ENCODE measurements around the gene SLC25A34. TPM values are rescaled to one million over a fixed set of nuclear protein-coding genes. Genes with fewer than 3 reads are reported as not detected.

The SLC25A34 gene
- total RNA-seq, 1 donor from 2014 or later, result 1.5 TPM

DNA sequence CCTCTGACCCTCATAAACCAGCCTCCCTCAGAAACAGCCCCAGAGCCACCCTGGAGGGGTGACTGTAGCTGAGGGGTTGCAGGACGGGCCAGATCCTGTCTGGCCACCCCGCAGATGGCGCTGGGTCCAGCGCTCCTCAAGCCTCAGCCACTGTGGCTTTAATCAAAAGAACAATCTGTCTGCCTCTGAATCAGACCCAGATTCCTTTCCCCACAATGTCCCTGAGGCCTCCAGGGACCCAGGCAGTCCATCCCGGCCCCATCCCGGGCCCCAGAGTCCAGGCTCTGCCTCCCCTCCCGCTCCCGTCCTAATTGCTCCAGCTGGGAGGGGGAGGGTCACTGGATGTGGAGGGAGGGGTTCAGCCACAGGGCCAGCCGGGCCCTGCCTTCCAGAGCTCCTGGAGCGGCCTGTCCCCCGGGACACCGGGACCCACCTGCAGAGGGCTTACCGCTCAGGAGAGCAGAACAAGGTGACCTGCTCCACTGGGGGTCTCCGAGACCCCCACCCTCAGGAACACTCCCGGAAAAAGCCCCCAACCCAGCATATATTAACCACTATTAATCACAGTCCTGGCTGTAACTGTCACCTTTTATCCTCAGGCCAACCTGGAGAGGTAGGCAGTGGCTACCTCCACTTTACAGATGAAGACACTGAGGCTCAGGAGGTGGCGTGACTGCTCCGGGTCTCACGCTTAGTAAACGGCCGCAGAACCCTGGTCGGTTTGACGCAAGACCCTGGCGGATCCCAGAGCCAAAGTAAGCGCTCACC is 21.7 kb downstream of the SLC25A34 start:
- Mint-ChIP-seq H3K9me3 (no peaks in the 10 kb centered on the region), H3K27me3 (peaks cover 54% of the 10 kb centered on the region), H3K4me1 (peaks cover 5% of the 10 kb centered on the region), H3K27ac (no peak overlapping the region), H3K4me3 (peak overlapping the region; percentile 68), H3K36me3 (ENCODE audit: low read depth) (no peaks in the 10 kb centered on the region)
- no peak for DNase-seq
- intact Hi-C loops (cut with micrococcal nuclease), result no loop called here

DNA sequence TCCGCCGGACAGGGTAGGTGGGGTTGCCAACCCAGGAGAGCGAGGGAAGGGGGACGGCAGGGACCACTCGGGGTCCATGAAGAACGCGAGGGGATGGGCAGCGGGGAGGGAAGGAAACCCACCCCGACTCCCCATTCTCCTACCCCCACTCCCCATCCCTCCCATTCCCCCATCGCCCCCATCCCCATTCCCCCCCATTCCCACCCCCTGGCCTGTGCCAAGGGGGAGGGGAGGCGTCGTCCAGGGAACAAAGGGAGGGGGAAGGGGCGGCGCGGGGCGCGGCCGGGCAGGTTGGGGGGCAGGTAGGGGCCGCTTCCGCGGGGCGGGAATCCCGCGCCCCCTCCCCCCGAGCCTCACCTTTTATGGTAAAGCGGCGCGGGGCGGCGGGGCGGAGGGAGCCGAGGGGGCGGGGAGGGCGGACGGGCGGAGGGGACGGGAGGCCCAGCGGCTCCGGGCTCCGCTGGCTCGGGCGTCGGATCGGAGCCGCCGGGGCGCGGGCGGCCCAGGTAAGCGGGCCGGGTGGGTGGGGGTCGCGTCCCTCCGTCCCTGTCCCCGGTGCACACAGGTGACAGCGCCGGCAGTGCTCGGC is 22.4 kb downstream of the SLC25A34 start, which contains the start of gene FBLIM1:
FBLIM1 (plus strand) TSS at position 453 of the 589 bp plus-strand sequence. CDS start 6,189 bp downstream, outside the sequence.
- intact Hi-C loops (cut with micrococcal nuclease), result no loop called here
- no peak for DNase-seq
- Mint-ChIP-seq H3K27ac (no peak within 1 kb of the TSS), H3K36me3 (ENCODE audit: low read depth) (no peaks in the 10 kb centered on the region), H3K4me1 (peaks cover 5% of the 10 kb centered on the region), H3K27me3 (peaks cover 55% of the 10 kb centered on the region), H3K9me3 (no peaks in the 10 kb centered on the region), H3K4me3 (peak within 1 kb of the TSS; percentile 68)

DNA sequence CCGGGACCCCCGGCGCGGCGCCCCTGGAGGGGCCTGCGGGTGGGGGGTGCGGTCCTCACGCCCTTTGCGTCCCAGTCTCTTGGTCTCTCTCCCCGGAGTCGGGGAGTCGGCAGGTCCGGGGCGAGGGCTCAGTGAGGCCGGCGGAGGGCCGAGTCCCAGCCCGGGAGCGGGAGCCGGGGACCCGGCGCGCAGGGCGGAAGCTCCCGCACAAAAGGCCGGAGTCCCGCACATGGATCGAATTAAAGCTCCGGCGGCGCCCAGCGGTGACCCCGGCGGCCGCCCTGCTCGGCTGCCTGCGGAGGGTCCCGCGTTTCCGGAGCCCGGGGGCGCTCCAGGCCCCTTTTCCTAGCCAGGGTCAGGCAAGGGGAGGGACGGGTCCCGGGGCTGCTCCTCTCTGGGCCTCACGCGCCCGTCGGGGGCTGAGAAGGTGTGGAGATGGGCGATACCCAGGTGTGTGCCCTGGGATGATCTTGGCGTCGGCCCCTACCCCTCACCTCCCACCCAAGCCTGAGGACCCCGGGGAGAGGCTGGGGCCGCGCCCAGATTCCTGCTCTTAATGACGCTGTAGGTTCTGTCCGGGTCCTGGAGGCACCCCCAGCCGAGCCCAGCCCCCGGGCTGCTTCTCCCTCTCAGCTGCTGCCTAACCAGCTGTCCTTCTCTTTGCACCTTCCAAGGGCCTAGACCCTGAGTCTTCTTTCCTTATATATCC is 23.0 kb downstream of the SLC25A34 start:
- no peaks in the 10 kb centered on the region for H3K36me3 Mint-ChIP-seq (ENCODE audit: low read depth)
- no peaks in the 10 kb centered on the region for H3K9me3 Mint-ChIP-seq
- H3K27ac Mint-ChIP-seq, result no peak overlapping the region
- H3K4me3 Mint-ChIP-seq, result peak overlapping the region; percentile 39
- intact Hi-C loops (cut with micrococcal nuclease), result no loop called here
- H3K27me3 Mint-ChIP-seq, result peaks cover 58% of the 10 kb centered on the region
- DNase-seq, result no peak
- peaks cover 5% of the 10 kb centered on the region for H3K4me1 Mint-ChIP-seq

DNA sequence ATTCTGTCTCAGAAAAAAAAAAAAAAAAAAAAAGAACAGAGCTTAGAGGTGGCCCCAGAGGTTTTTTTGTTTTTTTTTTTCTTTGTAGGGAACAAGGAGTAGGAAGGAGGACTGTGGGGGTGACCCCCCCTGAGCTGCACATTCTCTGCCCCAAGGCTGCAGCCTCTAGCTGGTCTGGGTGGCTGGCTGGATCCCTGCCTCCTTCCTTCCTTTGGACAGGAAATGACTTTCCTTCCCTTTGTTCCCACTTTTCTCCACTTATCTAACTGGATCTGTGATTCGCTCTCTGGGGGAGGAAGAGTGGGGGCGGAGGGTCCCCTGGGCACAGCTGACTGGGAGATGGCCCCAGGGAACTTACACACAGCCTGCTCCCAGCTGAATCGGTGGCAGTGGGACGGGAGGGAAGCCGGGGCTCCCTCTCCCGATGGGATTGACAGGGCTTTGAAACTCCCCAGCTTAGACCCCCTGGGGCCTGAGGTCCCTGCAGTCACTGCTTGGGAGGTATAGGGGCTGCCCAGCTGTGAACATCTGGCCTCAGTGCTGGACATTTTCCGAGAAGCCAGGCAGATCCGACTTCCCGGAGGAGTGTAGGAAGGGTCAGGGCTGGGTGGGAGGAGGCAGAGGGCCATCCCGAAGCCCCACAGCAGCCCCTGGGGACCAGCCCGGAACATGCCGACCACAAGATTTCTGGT is 24.6 kb downstream of the SLC25A34 start:
- Mint-ChIP-seq H3K4me1 (peaks cover 5% of the 10 kb centered on the region), H3K27ac (no peak overlapping the region), H3K4me3 (no peak overlapping the region), H3K36me3 (ENCODE audit: low read depth) (no peaks in the 10 kb centered on the region), H3K27me3 (peaks cover 54% of the 10 kb centered on the region), H3K9me3 (no peaks in the 10 kb centered on the region)
- DNase-seq, result no peak
- intact Hi-C loops (cut with micrococcal nuclease), result no loop called here

DNA sequence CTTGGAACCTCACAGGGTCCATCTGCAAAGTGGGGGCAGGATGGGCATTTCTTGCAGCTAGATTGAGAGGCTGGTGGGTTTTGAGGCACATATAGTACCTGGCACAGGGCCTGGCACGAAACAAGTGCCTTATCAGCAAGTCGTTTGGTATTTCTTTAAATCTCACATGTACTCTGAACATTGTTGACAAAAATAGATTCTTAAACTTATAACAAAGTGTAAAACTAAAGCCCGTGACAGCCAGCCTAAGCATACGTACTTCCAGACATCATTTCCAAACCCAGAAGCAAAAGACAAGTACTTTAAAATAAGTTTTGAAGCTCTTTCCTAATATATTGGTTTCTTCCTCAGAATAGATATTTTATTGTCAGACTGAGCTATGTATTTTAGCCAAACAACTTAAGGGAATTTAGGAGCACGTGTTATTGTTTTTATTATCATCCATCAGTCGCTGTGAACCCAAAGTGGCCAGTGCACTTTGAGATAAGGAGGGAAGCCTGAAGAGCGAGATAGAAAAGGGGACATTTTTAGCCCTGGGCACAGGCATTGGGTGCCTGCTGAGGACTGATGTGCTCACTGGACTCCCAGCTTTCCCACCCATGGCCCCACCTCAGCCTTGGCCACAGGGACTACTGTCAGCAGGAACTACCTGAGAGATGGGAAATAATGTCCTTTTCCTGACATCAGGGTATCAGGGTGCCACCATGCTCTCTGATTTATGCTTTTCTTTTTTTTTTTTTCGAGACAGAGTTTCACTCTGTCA is 25.5 kb downstream of the SLC25A34 start:
- Mint-ChIP-seq H3K27ac (no peak overlapping the region), H3K27me3 (peaks cover 48% of the 10 kb centered on the region), H3K4me1 (no peaks in the 10 kb centered on the region), H3K4me3 (no peak overlapping the region), H3K36me3 (ENCODE audit: low read depth) (no peaks in the 10 kb centered on the region), H3K9me3 (no peaks in the 10 kb centered on the region)
- DNase-seq, result no peak
- intact Hi-C loops (cut with micrococcal nuclease), result no loop called here

DNA sequence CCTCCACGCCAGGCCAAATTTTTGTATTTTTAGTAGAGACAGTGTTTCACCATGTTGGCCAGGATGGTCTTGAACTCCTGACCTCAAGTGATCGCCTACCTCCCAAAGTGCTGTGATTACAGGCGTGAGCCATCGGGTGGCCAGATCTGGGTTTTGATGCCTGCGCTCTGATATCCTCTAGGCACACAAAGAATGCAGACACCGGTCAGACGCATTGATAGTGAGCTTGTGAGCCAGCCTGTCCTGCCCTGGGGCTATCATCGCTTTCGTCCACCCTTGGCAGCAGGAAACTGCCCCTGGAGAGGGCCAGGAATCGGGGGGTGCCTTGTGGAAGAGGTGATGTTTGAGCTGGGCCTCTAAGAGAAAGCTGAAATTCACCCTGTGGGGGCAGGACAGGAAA is 26.5 kb downstream of the SLC25A34 start:
- no peaks in the 10 kb centered on the region for H3K4me1 Mint-ChIP-seq
- no peak overlapping the region for H3K4me3 Mint-ChIP-seq
- H3K9me3 Mint-ChIP-seq, result no peaks in the 10 kb centered on the region
- no peak for DNase-seq
- peaks cover 39% of the 10 kb centered on the region for H3K27me3 Mint-ChIP-seq
- intact Hi-C loops (cut with micrococcal nuclease), result no loop called here
- H3K36me3 Mint-ChIP-seq (ENCODE audit: low read depth), result no peaks in the 10 kb centered on the region
- H3K27ac Mint-ChIP-seq, result no peak overlapping the region

DNA sequence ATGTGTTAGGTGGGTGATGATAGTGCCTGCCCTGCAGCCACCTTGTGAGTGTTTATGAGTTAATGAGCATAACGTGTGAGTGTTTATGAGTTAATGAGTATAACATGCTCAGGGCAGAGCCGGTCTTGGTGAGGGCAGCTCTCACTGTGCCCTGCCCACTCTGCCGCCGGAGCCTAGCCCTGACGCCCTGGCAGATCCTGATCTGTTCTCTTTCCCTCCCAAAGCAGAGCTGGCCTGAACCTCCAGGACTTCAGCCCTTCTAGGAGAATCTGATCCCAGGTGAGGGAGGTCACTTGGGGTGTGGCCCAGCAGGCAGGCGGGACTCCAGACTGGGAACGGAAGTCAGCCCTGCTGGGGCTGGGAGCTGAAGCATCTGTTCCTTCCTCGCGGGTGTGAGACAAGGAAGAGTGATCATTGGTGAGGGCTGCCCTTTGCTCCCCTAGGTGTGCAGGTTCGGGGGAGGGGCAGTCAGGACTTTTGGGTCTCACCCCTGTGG is 28.3 kb downstream of the SLC25A34 start:
- no peak for DNase-seq
- Mint-ChIP-seq H3K4me1 (no peaks in the 10 kb centered on the region), H3K9me3 (no peaks in the 10 kb centered on the region), H3K27ac (no peak overlapping the region), H3K27me3 (peaks cover 35% of the 10 kb centered on the region), H3K36me3 (ENCODE audit: low read depth) (no peaks in the 10 kb centered on the region), H3K4me3 (no peak overlapping the region)
- intact Hi-C loops (cut with micrococcal nuclease), result no loop called here

DNA sequence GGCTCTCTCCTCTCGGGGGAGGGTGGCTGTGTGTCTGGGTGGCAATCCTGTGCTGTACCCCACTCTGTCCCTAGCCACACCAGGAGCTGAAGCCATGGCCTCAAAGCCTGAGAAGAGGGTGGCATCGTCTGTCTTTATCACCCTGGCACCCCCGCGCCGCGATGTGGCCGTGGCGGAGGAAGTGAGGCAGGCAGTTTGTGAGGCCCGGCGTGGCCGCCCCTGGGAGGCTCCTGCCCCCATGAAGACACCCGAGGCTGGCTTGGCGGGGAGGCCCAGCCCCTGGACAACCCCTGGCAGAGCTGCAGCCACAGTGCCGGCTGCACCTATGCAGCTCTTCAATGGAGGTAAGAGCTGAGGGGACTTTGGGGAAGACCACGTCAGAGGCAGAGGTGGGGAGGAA is 28.8 kb downstream of the SLC25A34 start:
- Mint-ChIP-seq H3K27me3 (peaks cover 29% of the 10 kb centered on the region), H3K27ac (no peak overlapping the region), H3K4me1 (no peaks in the 10 kb centered on the region), H3K9me3 (no peaks in the 10 kb centered on the region), H3K4me3 (no peak overlapping the region), H3K36me3 (ENCODE audit: low read depth) (no peaks in the 10 kb centered on the region)
- no peak for DNase-seq
- intact Hi-C loops (cut with micrococcal nuclease), result no loop called here

DNA sequence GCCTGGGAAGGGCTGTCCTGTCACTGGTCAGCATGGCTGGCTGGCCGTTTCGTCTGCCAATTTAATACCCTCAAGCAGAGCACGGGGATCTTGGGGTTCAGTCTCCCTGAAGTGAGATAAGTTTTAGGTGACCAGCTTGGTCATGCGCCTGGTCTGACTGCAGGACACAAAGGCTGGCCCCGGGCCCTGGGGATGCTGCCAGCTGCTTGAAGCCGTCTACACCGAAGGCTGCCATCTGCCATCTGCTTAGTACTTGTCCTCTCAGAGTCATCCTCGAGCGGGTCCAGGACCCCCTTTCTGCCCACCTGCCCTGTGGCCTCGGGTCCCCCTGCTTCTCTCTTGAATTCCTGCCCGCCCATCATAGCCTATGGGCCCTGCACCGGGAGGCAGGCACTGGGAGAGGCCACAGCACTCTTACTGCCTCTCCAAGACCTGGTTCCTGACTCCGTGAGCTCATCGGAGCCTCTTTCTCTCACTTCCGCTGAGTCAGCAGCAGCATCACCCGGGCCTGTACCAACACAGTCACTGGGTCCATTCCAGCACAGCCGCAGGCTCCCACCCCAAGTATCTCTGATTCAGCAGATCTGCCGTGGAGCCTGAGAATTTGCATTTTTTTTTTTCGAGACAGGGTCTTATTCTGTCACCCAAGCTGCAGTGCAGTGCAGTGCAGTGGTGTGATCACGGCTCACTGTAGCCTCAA is 29.6 kb downstream of the SLC25A34 start:
- H3K27me3 Mint-ChIP-seq, result peaks cover 22% of the 10 kb centered on the region
- DNase-seq, result no peak
- no peaks in the 10 kb centered on the region for H3K36me3 Mint-ChIP-seq (ENCODE audit: low read depth)
- H3K9me3 Mint-ChIP-seq, result no peaks in the 10 kb centered on the region
- no peak overlapping the region for H3K27ac Mint-ChIP-seq
- no peak overlapping the region for H3K4me3 Mint-ChIP-seq
- intact Hi-C loops (cut with micrococcal nuclease), result no loop called here
- H3K4me1 Mint-ChIP-seq, result no peaks in the 10 kb centered on the region

DNA sequence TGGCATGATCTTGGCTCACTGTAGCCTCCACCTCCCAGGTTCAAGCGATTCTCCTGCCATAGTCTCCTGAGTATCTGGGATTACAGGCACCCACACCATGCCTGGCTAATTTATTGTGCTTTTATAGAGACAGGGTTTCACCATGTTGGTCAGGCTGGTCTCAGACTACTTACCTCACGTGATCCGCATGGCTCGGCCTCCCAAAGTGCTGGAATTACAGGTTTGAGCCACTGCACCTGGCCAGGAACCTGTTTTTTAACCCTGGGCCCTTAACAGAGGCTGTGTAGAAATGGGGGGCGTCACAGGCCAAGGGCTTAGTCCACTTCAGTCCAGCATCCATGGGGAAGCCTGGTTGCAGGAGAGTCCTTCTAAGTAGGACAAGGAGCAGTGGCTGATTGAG is 31.9 kb downstream of the SLC25A34 start:
- H3K27ac Mint-ChIP-seq, result no peak overlapping the region
- H3K4me3 Mint-ChIP-seq, result no peak overlapping the region
- H3K36me3 Mint-ChIP-seq (ENCODE audit: low read depth), result no peaks in the 10 kb centered on the region
- H3K9me3 Mint-ChIP-seq, result no peaks in the 10 kb centered on the region
- peaks cover 11% of the 10 kb centered on the region for H3K27me3 Mint-ChIP-seq
- no peaks in the 10 kb centered on the region for H3K4me1 Mint-ChIP-seq
- intact Hi-C loops (cut with micrococcal nuclease), result no loop called here
- no peak for DNase-seq

DNA sequence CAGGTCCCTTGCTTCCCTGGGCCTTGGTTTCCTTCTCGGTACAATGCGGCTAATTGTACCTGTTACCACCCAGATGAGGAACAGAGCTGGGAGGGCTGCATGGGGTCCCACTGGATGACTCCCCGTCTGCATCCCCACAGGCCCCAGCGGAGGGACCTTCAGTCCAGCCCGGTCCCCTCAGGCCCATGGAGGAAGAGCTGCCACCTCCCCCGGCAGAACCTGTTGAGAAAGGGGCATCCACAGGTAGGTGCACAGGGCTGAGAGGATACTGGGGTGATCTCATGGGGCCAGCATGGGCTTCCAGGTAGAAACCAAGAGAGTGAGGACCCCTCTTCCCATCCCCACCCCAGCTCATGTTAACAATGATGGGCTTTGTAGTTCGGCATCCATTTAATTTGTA is 32.3 kb downstream of the SLC25A34 start:
- Mint-ChIP-seq H3K27me3 (peaks cover 11% of the 10 kb centered on the region), H3K4me1 (no peaks in the 10 kb centered on the region), H3K9me3 (no peaks in the 10 kb centered on the region), H3K4me3 (no peak overlapping the region), H3K36me3 (ENCODE audit: low read depth) (no peaks in the 10 kb centered on the region), H3K27ac (no peak overlapping the region)
- no peak for DNase-seq
- intact Hi-C loops (cut with micrococcal nuclease), result no loop called here

DNA sequence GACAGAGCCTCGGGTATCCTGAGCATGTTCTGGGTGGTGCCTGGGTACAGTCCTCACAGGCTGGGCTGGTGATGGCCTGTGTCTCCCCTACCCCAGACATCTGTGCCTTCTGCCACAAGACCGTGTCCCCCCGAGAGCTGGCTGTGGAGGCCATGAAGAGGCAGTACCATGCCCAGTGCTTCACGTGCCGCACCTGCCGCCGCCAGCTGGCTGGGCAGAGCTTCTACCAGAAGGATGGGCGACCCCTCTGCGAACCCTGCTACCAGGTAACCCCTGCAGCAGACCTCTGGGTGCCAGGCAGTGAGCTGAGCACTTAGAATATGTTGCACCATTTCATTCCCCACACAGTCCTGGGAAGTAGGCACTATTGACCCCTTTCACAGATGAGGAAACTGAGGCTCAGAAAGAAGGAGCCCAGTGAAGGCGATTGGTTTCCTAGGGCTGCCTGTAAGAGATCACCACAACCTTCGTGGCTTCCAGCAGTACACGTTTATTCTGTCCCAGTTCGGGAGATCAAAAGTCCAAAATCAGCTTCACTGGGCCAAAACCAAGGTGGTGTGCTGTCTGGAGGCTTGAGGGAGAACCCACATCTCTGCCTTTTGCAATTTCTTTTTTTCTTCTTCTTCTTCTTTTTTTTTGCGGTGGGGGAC is 34.4 kb downstream of the SLC25A34 start:
- no peak for DNase-seq
- H3K4me1 Mint-ChIP-seq, result no peaks in the 10 kb centered on the region
- H3K4me3 Mint-ChIP-seq, result no peak overlapping the region
- no peaks in the 10 kb centered on the region for H3K9me3 Mint-ChIP-seq
- peaks cover 4% of the 10 kb centered on the region for H3K27me3 Mint-ChIP-seq
- H3K27ac Mint-ChIP-seq, result no peak overlapping the region
- H3K36me3 Mint-ChIP-seq (ENCODE audit: low read depth), result no peaks in the 10 kb centered on the region
- intact Hi-C loops (cut with micrococcal nuclease), result no loop called here
